GM12878 (cell line): Measurements from ENCODE around the gene KIF18A. TPM values are rescaled to one million over a fixed set of nuclear protein-coding genes. Genes with fewer than 3 reads are reported as not detected.
"Not testable (repeated sequence)": the region's sequence is repeated elsewhere in the genome, so short reads cannot be mapped to it uniquely, and the experiment has no call there.

Experiments used
- ATAC-seq: fragments of 200-7000 bp; cut with Tn5 transposase; 3 replicates; pipeline ENCODE4 v1.9.1; 2020; ENCODE audit warnings: mild to moderate bottlenecking, moderate library complexity
- BruUV-seq: library from RNA; stranded (reverse); fragments of 400-500 nt; replicated peaks from 2 replicates; lab custom pipeline; 2021; lab: Mats Ljungman, UMichigan
- CTCF ChIA-PET: fragments of 300-600 bp; sonication (Branson Sonifier 250); formaldehyde crosslinking; extraction: SDS; loops from one replicate; lab custom pipeline; 2021; ENCODE audit warnings: inconsistent platforms; lab: Yijun Ruan, JAX
- POLR2A ChIA-PET: fragments of 350-600 bp; formaldehyde crosslinking; extraction: SDS; loops from one replicate; lab custom pipeline; 2021; ENCODE audit warnings: inconsistent platforms; lab: Charles Lee
- RAD21 ChIA-PET: fragments of 300-600 bp; sonication (Branson Sonifier 250); formaldehyde crosslinking; loops from one replicate; lab custom pipeline; 2023; ENCODE audit warnings: antibody characterized with exemption; ENCODE audit not compliant: unreplicated experiment; lab: Charles Lee
- SMC1A ChIA-PET: fragments of 300-600 bp; sonication (Branson Sonifier 250); formaldehyde crosslinking; loops from one replicate; lab custom pipeline; 2023; ENCODE audit not compliant: unreplicated experiment, uncharacterized antibody; lab: Charles Lee
- DNase-seq: peaks from one replicate; pipeline ENCODE4 v3.0.0-alpha.2; 2011; ENCODE audit warnings: low read depth, low spot score
- FAIRE-seq: peaks from 3 replicates; lab custom pipeline; 2011; peaks lifted over from hg19 to GRCh38; lab: Jason Lieb, UNC
- H2AFZ ChIP-seq: 2 replicates; pipeline ENCODE4 v1.6.0; 2011; ENCODE audit warnings: low read depth, low read length, control low read depth; ENCODE audit not compliant: control insufficient read depth
- H3K27ac ChIP-seq: 2 replicates; pipeline ENCODE4 v1.5.1; 2011; ENCODE audit warnings: control low read depth; ENCODE audit not compliant: control insufficient read depth, insufficient read depth
- H3K27me3 ChIP-seq, 2 experiments: replicated peaks in 1 of 2; 2 replicates each; pipeline versions ENCODE4 v1.6.0 to v1.6.1; 2011; ENCODE audit warnings: low read length in 1 of 2; ENCODE audit not compliant: control insufficient read depth in 2 of 2, insufficient read depth in 2 of 2
- H3K36me3 ChIP-seq, 2 experiments: 2 replicates each; pipeline ENCODE4 v1.5.1; 2011; ENCODE audit warnings: low read length in 1 of 2; ENCODE audit not compliant: control insufficient read depth in 2 of 2, insufficient read depth in 2 of 2
- H3K4me1 ChIP-seq: 2 replicates; pipeline ENCODE4 v1.6.1; 2011; ENCODE audit warnings: mild to moderate bottlenecking, low read length, moderate library complexity, mixed read lengths; ENCODE audit not compliant: control insufficient read depth, insufficient read depth
- H3K4me2 ChIP-seq: 2 replicates; pipeline ENCODE4 v1.6.0; 2011; ENCODE audit warnings: control low read depth; ENCODE audit not compliant: control insufficient read depth, insufficient read depth
- H3K4me3 ChIP-seq: fragments of 200-600 bp; sonication (generic); 2 replicates; pipeline ENCODE4 v1.5.1; 2016
- H3K79me2 ChIP-seq: 2 replicates; pipeline ENCODE4 v1.6.0; 2011; ENCODE audit warnings: low read length; ENCODE audit not compliant: control insufficient read depth, insufficient read depth
- H3K9ac ChIP-seq: 2 replicates; pipeline ENCODE4 v1.8.0; 2011; ENCODE audit warnings: low read length, control low read depth, mixed read lengths; ENCODE audit not compliant: control insufficient read depth, insufficient read depth
- H3K9me3 ChIP-seq: replicated peaks from 3 replicates; pipeline ENCODE4 v1.5.1; 2011; ENCODE audit warnings: mild to moderate bottlenecking, low read length; ENCODE audit not compliant: control insufficient read depth, insufficient read depth
- H4K20me1 ChIP-seq: 2 replicates; pipeline ENCODE4 v1.6.0; 2011; ENCODE audit not compliant: control insufficient read depth, insufficient read depth
- WGBS: methylation state at CpG from one replicate; pipeline ENCODE4 v1.1.6; 2016; ENCODE audit warnings: low lambda C conversion rate; ENCODE audit not compliant: insufficient replicate concordance, insufficient coverage; ENCODE audit errors: missing lambda C conversion rate; 5-methylcytosine and 5-hydroxymethylcytosine counted together
- in situ Hi-C: fragments of 300-500 bp; cut with MboI; formaldehyde crosslinking; loops from 9 replicates; pipeline ENCODE4 v1.14.3; 2018; ENCODE audit warnings: mixed read lengths
- intact Hi-C: fragments of 100-400 bp; cut with micrococcal nuclease; formaldehyde crosslinking; loops from one replicate; pipeline ENCODE4 v1.14.2; 2022; ENCODE audit not compliant: unreplicated experiment
- polyA plus RNA-seq, 11 experiments: library from polyadenylated mRNA; depleted of rRNA in 4 of 11; unstranded in 6 of 11; stranded (reverse) in 5 of 11; fragments of >200 nt; fragmentation: Nextera tagmentation in 4 of 11; fragmentation: Illumina TruSeq in 1 of 11; extraction: Ambion mirVana in 4 of 11; extraction: Trizol in 1 of 11; gene quantifications; 1 replicate in 1 of 11; 2 replicates in 10 of 11; pipeline versions ENCODE4 v1.2.1 to v1.2.3, GENCODE V29; 2011 to 2016; ENCODE audit warnings: inconsistent platforms in 2 of 11, missing spikeins in 2 of 11, low read depth in 1 of 11
- total RNA-seq, 4 experiments: library from RNA; depleted of rRNA in 3 of 4; stranded (reverse); fragments of >200 nt in 3 of 4; fragmentation: Illumina TruSeq in 1 of 4; extraction: Trizol in 1 of 4; gene quantifications; 2 replicates each; pipeline versions ENCODE4 v1.2.1 to v1.2.3, GENCODE V29; 2013 to 2021

The KIF18A gene
- total and polyA plus RNA-seq, 10 of the 15 experiments (the other 5 are each of a cell fraction or from before 2014, with no cell fraction given) = 11.2 to 31.5 (median 20.4) TPM

DNA sequence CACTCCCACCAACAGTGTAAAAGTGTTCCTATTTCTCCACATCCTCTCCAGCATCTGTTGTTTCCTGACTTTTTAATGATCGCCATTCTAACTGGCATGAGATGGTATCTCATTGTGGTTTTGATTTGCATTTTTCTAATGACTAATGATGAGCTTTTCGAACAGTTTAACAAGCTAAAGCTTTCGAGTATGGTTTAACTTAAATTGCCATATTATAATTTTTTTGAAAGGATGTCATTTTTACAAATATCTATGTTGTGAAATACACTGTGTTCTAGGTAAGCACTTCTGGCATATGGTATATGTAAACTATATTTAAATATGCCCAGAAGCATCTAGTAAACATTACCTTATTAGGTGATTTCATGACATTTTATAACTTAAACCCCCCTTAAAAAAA lies 20.3 kb downstream of the KIF18A start:
- H3K27me3 ChIP-seq, CTCF ChIA-PET, H3K27ac ChIP-seq, H3K4me2 ChIP-seq, BruUV-seq, DNase-seq, H3K9ac ChIP-seq, H3K79me2 ChIP-seq, FAIRE-seq, in situ Hi-C loops, H3K36me3 ChIP-seq, H3K4me3 ChIP-seq, H2AFZ ChIP-seq, ATAC-seq, POLR2A ChIA-PET, intact Hi-C loops, H3K9me3 ChIP-seq, RAD21 ChIA-PET, H3K4me1 ChIP-seq, H4K20me1 ChIP-seq: not testable (repeated sequence)
- 98% methylated on average over 3 of the region's 3 CpGs for WGBS
- SMC1A ChIA-PET = interaction anchor here (1.3 kb wide), 1 partner anchor 9 kb away, joined by 4 read pairs; no protein-coding TSS in a partner anchor

- H3K27ac ChIP-seq, ATAC-seq, H2AFZ ChIP-seq, H4K20me1 ChIP-seq, H3K9me3 ChIP-seq, H3K9ac ChIP-seq, H3K4me1 ChIP-seq, POLR2A ChIA-PET, H3K4me3 ChIP-seq, FAIRE-seq, H3K36me3 ChIP-seq, BruUV-seq, H3K4me2 ChIP-seq, DNase-seq, in situ Hi-C loops, H3K27me3 ChIP-seq, RAD21 ChIA-PET, intact Hi-C loops, CTCF ChIA-PET, H3K79me2 ChIP-seq: not testable (repeated sequence)
- SMC1A ChIA-PET = interaction anchor here (1.5 kb wide), 1 partner anchor 13 kb away, joined by 5 read pairs; no protein-coding TSS in a partner anchor
- WGBS = 100% methylated on average over 1 of the region's 1 CpG
Measured at GRCh38 chr11:28087192-28087591, 20.8 kb downstream of the KIF18A start.
